B cell (primary cell): ENCODE results near the gene BLCAP.

ENCODE experiments used
- CTCF ChIP-seq: fragments of 200-600 bp; IDR thresholded peaks from one replicate; pipeline ENCODE4 v1.8.0; 2022; ENCODE audit warnings: antibody characterized with exemption, mild to moderate bottlenecking
- EZH2 ChIP-seq: IDR thresholded peaks from 2 replicates; pipeline ENCODE4 v1.6.1; 2012; ENCODE audit warnings: borderline replicate concordance, low read depth, mild to moderate bottlenecking, moderate library complexity, low read length; ENCODE audit not compliant: insufficient read depth, poor library complexity, severe bottlenecking

DNA sequence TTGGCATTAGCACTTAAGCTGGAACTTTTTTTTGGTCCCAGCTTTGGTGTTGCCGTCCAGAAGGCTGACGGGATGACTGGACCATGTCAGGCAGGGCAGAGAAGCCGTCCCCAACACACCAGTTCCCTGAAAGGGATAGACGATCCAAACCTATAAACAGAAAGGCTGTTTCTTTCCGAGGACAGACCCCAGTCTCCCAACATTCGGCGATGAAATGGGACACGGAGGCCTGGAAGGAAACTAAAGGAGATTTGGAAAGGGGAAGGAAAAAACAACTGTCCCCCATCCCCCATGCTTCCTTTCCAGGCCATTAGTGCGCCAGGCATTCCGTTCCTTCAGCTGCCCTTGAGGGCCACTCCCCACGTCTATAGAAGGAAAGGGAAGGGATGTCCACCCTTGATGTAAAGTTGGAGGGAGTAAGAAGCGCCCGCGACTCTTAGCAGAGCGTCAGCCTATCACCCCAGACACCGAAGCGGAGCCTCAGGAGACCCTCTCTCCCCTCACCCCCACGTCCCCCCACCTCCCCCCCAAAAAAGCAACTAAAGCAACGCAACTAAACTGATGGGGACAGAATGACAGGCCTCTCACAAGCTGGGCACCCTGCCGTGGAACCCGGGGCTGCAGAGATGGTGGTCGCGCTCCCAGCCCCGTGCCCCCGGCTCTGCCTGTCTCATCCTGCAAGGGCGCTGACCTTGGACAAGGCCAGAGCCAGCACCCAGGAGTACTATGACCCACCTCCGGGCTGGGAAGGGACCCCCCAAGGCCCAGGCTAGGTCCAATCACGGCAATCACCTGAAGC is 638 bp downstream of the BLCAP start:
- TF ChIP-seq CTCF (no peak), EZH2 (no peak)
